ENCODE measurements around the gene GHDC.

The GHDC gene

GRCh38 chr17:42169351-42169750 is 24.9 kb downstream of the GHDC start:
- Histone ChIP-seq H3K27me3 (peaks cover 0 to 19% of the 10 kb centered on the region in 2 donors), H3K9me3 (no peaks in the 10 kb centered on the region), H3K4me3 (no peak overlapping the region), H3K4me1 (no peaks in the 10 kb centered on the region), H3K36me3 (no peaks in the 10 kb centered on the region), H3K27ac (no peak overlapping the region)
- intact Hi-C loops (cut with DNase I; ENCODE audit: low total_unique reads): no loop called here
- no peak for DNase-seq
- TF ChIP-seq CTCF (IDR thresholded peaks at IDR 0.05): no peak

- Histone ChIP-seq H3K27ac (no peak overlapping the region), H3K36me3 (no peaks in the 10 kb centered on the region), H3K4me1 (no peaks in the 10 kb centered on the region), H3K9me3 (no peaks in the 10 kb centered on the region), H3K27me3 (peaks cover 0 to 15% of the 10 kb centered on the region in 2 donors), H3K4me3 (no peak overlapping the region)
- no peak for TF ChIP-seq CTCF (IDR thresholded peaks at IDR 0.05)
- intact Hi-C loops (cut with DNase I; ENCODE audit: low total_unique reads): no loop called here
- no peak for DNase-seq
Observed at GRCh38 chr17:42167807-42168206, 26.5 kb downstream of the GHDC start.

GRCh38 chr17:42166196-42166763 is 28.0 kb downstream of the GHDC start:
- no peak for DNase-seq
- Histone ChIP-seq H3K4me1 (no peaks in the 10 kb centered on the region), H3K27ac (no peak overlapping the region), H3K36me3 (no peaks in the 10 kb centered on the region), H3K27me3 (peaks cover 0 to 15% of the 10 kb centered on the region in 2 donors), H3K4me3 (no peak overlapping the region), H3K9me3 (no peaks in the 10 kb centered on the region)
- no peak for TF ChIP-seq CTCF (IDR thresholded peaks at IDR 0.05)
- intact Hi-C loops (cut with DNase I; ENCODE audit: low total_unique reads): no loop called here

- Histone ChIP-seq H3K4me1 (no peaks in the 10 kb centered on the region), H3K36me3 (no peaks in the 10 kb centered on the region), H3K4me3 (no peak overlapping the region), H3K27ac (no peak overlapping the region), H3K27me3 (peaks cover 0 to 15% of the 10 kb centered on the region in 2 donors), H3K9me3 (no peaks in the 10 kb centered on the region)
- no peak for TF ChIP-seq CTCF (IDR thresholded peaks at IDR 0.05)
- intact Hi-C loops (cut with DNase I; ENCODE audit: low total_unique reads): no loop called here
- no peak for DNase-seq
Observed at GRCh38 chr17:42165751-42166150, 28.5 kb downstream of the GHDC start.

- no peak overlapping the region for H3K4me3 ChIP-seq
- no peaks in the 10 kb centered on the region for H3K9me3 ChIP-seq
- no peaks in the 10 kb centered on the region for H3K27me3 ChIP-seq
- DNase-seq: no peak
- H3K36me3 ChIP-seq: no peaks in the 10 kb centered on the region
- H3K4me1 ChIP-seq: no peaks in the 10 kb centered on the region
- H3K27ac ChIP-seq: no peak overlapping the region
- intact Hi-C loops (cut with DNase I; ENCODE audit: low total_unique reads): no loop called here
- TF ChIP-seq CTCF (IDR thresholded peaks at IDR 0.05): no peak
Observed at GRCh38 chr17:42163696-42164407, 30.4 kb downstream of the GHDC start.

Measured in tibial artery (tissue), 4 donors.